ENCODE data around the gene STON2.

GRCh38 chr14:81265636-81266169, 134.4 kb downstream of the STON2 start:
- TF ChIP-seq POLR2A (IDR thresholded peaks at IDR 0.05; ENCODE audit: low read depth, low read length) (no peak), POLR2AphosphoS5 (IDR thresholded peaks at IDR 0.05; ENCODE audit: low read depth, low read length) (no peak), TAF1 (IDR thresholded peaks at IDR 0.05; ENCODE audit: borderline replicate concordance, low read depth, low read length) (no peak)

Measured in GM12892 (cell line).